ENCODE results near the gene MICALL2.

MICALL2 gene

GRCh38 chr7:1458683-1459511 lies at the start of gene MICALL2:
TSS of gene MICALL2 (minus strand) at chr7:1459470. CDS start at chr7:1459326, 144 bp downstream.
- H3K9ac ChIP-seq (ENCODE audit: low read depth, low read length) = peak within 1 kb of the TSS; percentile 67
- H3K9me3 ChIP-seq (ENCODE audit: control insufficient read depth, insufficient read depth, low read length) = no peaks in the 10 kb centered on the region
- H3K4me1 ChIP-seq (ENCODE audit: insufficient read depth, low read length) = peaks cover 21% of the 10 kb centered on the region
- H3K36me3 ChIP-seq (ENCODE audit: insufficient read depth, low read length) = no peaks in the 10 kb centered on the region

GRCh38 chr7:1508277-1508758 lies 49.0 kb upstream of the MICALL2 start:
- Histone ChIP-seq H3K4me1 (ENCODE audit: insufficient read depth, low read length) (peaks cover 5% of the 10 kb centered on the region; the same call in 1 of the 2 replicates), H3K9me3 (ENCODE audit: control insufficient read depth, insufficient read depth, low read length) (no peaks in the 10 kb centered on the region), H3K36me3 (ENCODE audit: insufficient read depth, low read length) (no peaks in the 10 kb centered on the region), H3K9ac (ENCODE audit: low read depth, low read length) (no peak overlapping the region)

GRCh38 chr7:1505731-1506550 lies 46.7 kb upstream of the MICALL2 start:
- H3K36me3 ChIP-seq (ENCODE audit: insufficient read depth, low read length) = peaks cover 9% of the 10 kb centered on the region; the same call in 1 of the 2 replicates
- H3K9me3 ChIP-seq (ENCODE audit: control insufficient read depth, insufficient read depth, low read length) = no peaks in the 10 kb centered on the region
- peaks cover 9% of the 10 kb centered on the region; the same call in 1 of the 2 replicates for H3K4me1 ChIP-seq (ENCODE audit: insufficient read depth, low read length)
- H3K9ac ChIP-seq (ENCODE audit: low read depth, low read length) = no peak overlapping the region

- H3K4me1 ChIP-seq (ENCODE audit: insufficient read depth, low read length) = peaks cover 9% of the 10 kb centered on the region; the same call in 1 of the 2 replicates
- no peaks in the 10 kb centered on the region for H3K9me3 ChIP-seq (ENCODE audit: control insufficient read depth, insufficient read depth, low read length)
- peaks cover 9% of the 10 kb centered on the region; the same call in 1 of the 2 replicates for H3K36me3 ChIP-seq (ENCODE audit: insufficient read depth, low read length)
- peak within 1 kb of the TSS; percentile 97 for H3K9ac ChIP-seq (ENCODE audit: low read depth, low read length)
Measured at GRCh38 chr7:1503816-1504775, 44.8 kb upstream of the MICALL2 start, which contains the start of gene INTS1. TSS of gene INTS1 (minus strand) at chr7:1504389. CDS start at chr7:1503960, 429 bp downstream.

GRCh38 chr7:1503390-1503789 lies 44.1 kb upstream of the MICALL2 start:
- Histone ChIP-seq H3K36me3 (ENCODE audit: insufficient read depth, low read length) (peaks cover 9% of the 10 kb centered on the region; the same call in 1 of the 2 replicates), H3K9me3 (ENCODE audit: control insufficient read depth, insufficient read depth, low read length) (no peaks in the 10 kb centered on the region), H3K4me1 (ENCODE audit: insufficient read depth, low read length) (peaks cover 9% of the 10 kb centered on the region; the same call in 1 of the 2 replicates), H3K9ac (ENCODE audit: low read depth, low read length) (peak overlapping the region; percentile 97)

GRCh38 chr7:1502845-1503244 lies 43.6 kb upstream of the MICALL2 start:
- Histone ChIP-seq H3K9ac (ENCODE audit: low read depth, low read length) (peak overlapping the region; percentile 97; the same call in 1 of the 2 replicates), H3K36me3 (ENCODE audit: insufficient read depth, low read length) (peaks cover 9% of the 10 kb centered on the region), H3K9me3 (ENCODE audit: control insufficient read depth, insufficient read depth, low read length) (no peaks in the 10 kb centered on the region), H3K4me1 (ENCODE audit: insufficient read depth, low read length) (peaks cover 9% of the 10 kb centered on the region; the same call in 1 of the 2 replicates)

GRCh38 chr7:1501487-1502270 lies 42.4 kb upstream of the MICALL2 start:
- no peak overlapping the region for H3K9ac ChIP-seq (ENCODE audit: low read depth, low read length)
- no peaks in the 10 kb centered on the region for H3K9me3 ChIP-seq (ENCODE audit: control insufficient read depth, insufficient read depth, low read length)
- H3K36me3 ChIP-seq (ENCODE audit: insufficient read depth, low read length) = peaks cover 9% of the 10 kb centered on the region
- H3K4me1 ChIP-seq (ENCODE audit: insufficient read depth, low read length) = peaks cover 9% of the 10 kb centered on the region; the same call in 1 of the 2 replicates

- peaks cover 4% of the 10 kb centered on the region; the same call in 1 of the 2 replicates for H3K4me1 ChIP-seq (ENCODE audit: insufficient read depth, low read length)
- peaks cover 12% of the 10 kb centered on the region for H3K36me3 ChIP-seq (ENCODE audit: insufficient read depth, low read length)
- H3K9me3 ChIP-seq (ENCODE audit: control insufficient read depth, insufficient read depth, low read length) = no peaks in the 10 kb centered on the region
- no peak overlapping the region for H3K9ac ChIP-seq (ENCODE audit: low read depth, low read length)
Measured at GRCh38 chr7:1500064-1500807, 41.0 kb upstream of the MICALL2 start.

GRCh38 chr7:1499367-1500029 lies 40.2 kb upstream of the MICALL2 start:
- H3K4me1 ChIP-seq (ENCODE audit: insufficient read depth, low read length) = peaks cover 4% of the 10 kb centered on the region; the same call in 1 of the 2 replicates
- no peaks in the 10 kb centered on the region for H3K9me3 ChIP-seq (ENCODE audit: control insufficient read depth, insufficient read depth, low read length)
- H3K9ac ChIP-seq (ENCODE audit: low read depth, low read length) = no peak overlapping the region
- peaks cover 12% of the 10 kb centered on the region for H3K36me3 ChIP-seq (ENCODE audit: insufficient read depth, low read length)

GRCh38 chr7:1498370-1499305 lies 39.4 kb upstream of the MICALL2 start:
- H3K9ac ChIP-seq (ENCODE audit: low read depth, low read length) = no peak overlapping the region

GRCh38 chr7:1497293-1497927 lies 38.1 kb upstream of the MICALL2 start:
- H3K4me1 ChIP-seq (ENCODE audit: insufficient read depth, low read length) = no peaks in the 10 kb centered on the region
- peaks cover 7% of the 10 kb centered on the region for H3K36me3 ChIP-seq (ENCODE audit: insufficient read depth, low read length)
- H3K9ac ChIP-seq (ENCODE audit: low read depth, low read length) = no peak overlapping the region
- H3K9me3 ChIP-seq (ENCODE audit: control insufficient read depth, insufficient read depth, low read length) = no peaks in the 10 kb centered on the region

More at GRCh38 chr7:1498370-1499305, 39.4 kb upstream of the MICALL2 start:
- H3K9me3 ChIP-seq (ENCODE audit: control insufficient read depth, insufficient read depth, low read length) = no peaks in the 10 kb centered on the region
- peaks cover 12% of the 10 kb centered on the region for H3K36me3 ChIP-seq (ENCODE audit: insufficient read depth, low read length)
- peaks cover 4% of the 10 kb centered on the region; the same call in 1 of the 2 replicates for H3K4me1 ChIP-seq (ENCODE audit: insufficient read depth, low read length)
